SH-SY5Y (cell line): ENCODE measurements around the gene CD164L2.

Source experiments
- GATA2 ChIP-seq: IDR thresholded peaks from 2 replicates; pipeline ENCODE4 v1.6.1; 2011; ENCODE audit warnings: mild to moderate bottlenecking, low read depth, low read length
- GATA3 ChIP-seq: IDR thresholded peaks from 2 replicates; pipeline ENCODE4 v1.6.1; 2011; ENCODE audit warnings: low read depth, mild to moderate bottlenecking, low read length, moderate library complexity

DNA sequence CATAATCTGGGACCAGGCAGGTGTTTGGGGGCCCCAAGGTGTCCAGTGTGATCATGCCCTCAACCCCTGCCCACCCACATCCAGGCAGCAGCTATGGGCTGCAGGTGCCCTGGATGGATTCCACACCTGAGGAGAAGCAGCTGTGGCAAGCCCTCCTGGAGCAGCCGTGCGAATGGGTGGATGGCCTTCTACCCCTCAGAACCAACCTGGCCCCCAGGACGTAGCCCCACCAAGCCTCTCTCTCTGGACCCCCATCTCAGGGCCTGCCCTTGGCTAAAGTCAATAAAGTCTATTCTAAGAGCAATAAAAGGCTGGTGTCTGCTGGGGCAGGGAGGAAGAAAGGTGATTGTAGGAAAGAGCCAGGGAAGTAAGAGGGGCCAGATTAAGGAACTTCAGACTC lies 29.5 kb downstream of the CD164L2 start:
- TF ChIP-seq GATA2, result no peak
- TF ChIP-seq GATA3, result no peak
